Measurements from ENCODE around the gene FAM83D. TPM values are rescaled to one million over a fixed set of nuclear protein-coding genes. Genes with fewer than 3 reads are reported as not detected.

FAM83D gene
- total RNA-seq, 1 donor from 2014 or later: 4.6 TPM

- peaks cover 36% of the 10 kb centered on the region for H3K4me1 Mint-ChIP-seq (ENCODE audit: unreplicated experiment)
- H3K4me3 Mint-ChIP-seq (ENCODE audit: unreplicated experiment): no peak overlapping the region
- no peak for TF ChIP-seq CTCF (IDR thresholded peaks at IDR 0.05)
- DNase-seq (ENCODE audit: extremely low spot score, unreplicated experiment): no peak
- H3K9me3 Mint-ChIP-seq (ENCODE audit: unreplicated experiment): no peaks in the 10 kb centered on the region
- peak overlapping the region; percentile 5 for H3K27ac Mint-ChIP-seq (ENCODE audit: unreplicated experiment)
- H3K36me3 Mint-ChIP-seq (ENCODE audit: unreplicated experiment): no peaks in the 10 kb centered on the region
- H3K27me3 Mint-ChIP-seq (ENCODE audit: unreplicated experiment): no peaks in the 10 kb centered on the region
Measured at GRCh38 chr20:38932457-38933120, 6.4 kb downstream of the FAM83D start.

GRCh38 chr20:38934530-38934929, 8.3 kb downstream of the FAM83D start:
- no peak for TF ChIP-seq CTCF (IDR thresholded peaks at IDR 0.05)
- no peak for DNase-seq (ENCODE audit: extremely low spot score, unreplicated experiment)
- Mint-ChIP-seq H3K36me3 (ENCODE audit: unreplicated experiment) (no peaks in the 10 kb centered on the region), H3K27ac (ENCODE audit: unreplicated experiment) (no peak overlapping the region), H3K9me3 (ENCODE audit: unreplicated experiment) (no peaks in the 10 kb centered on the region), H3K4me1 (ENCODE audit: unreplicated experiment) (peaks cover 22% of the 10 kb centered on the region), H3K4me3 (ENCODE audit: unreplicated experiment) (no peak overlapping the region), H3K27me3 (ENCODE audit: unreplicated experiment) (no peaks in the 10 kb centered on the region)

GRCh38 chr20:38935285-38935684, 9.1 kb downstream of the FAM83D start:
- H3K27me3 Mint-ChIP-seq (ENCODE audit: unreplicated experiment): no peaks in the 10 kb centered on the region
- no peaks in the 10 kb centered on the region for H3K36me3 Mint-ChIP-seq (ENCODE audit: unreplicated experiment)
- no peaks in the 10 kb centered on the region for H3K9me3 Mint-ChIP-seq (ENCODE audit: unreplicated experiment)
- H3K4me1 Mint-ChIP-seq (ENCODE audit: unreplicated experiment): peaks cover 19% of the 10 kb centered on the region
- no peak overlapping the region for H3K4me3 Mint-ChIP-seq (ENCODE audit: unreplicated experiment)
- no peak for DNase-seq (ENCODE audit: extremely low spot score, unreplicated experiment)
- TF ChIP-seq CTCF (IDR thresholded peaks at IDR 0.05): peak; percentile 29
- H3K27ac Mint-ChIP-seq (ENCODE audit: unreplicated experiment): no peak overlapping the region

GRCh38 chr20:38935967-38936407, 9.8 kb downstream of the FAM83D start:
- TF ChIP-seq CTCF (IDR thresholded peaks at IDR 0.05): no peak
- no peaks in the 10 kb centered on the region for H3K36me3 Mint-ChIP-seq (ENCODE audit: unreplicated experiment)
- no peak for DNase-seq (ENCODE audit: extremely low spot score, unreplicated experiment)
- no peak overlapping the region for H3K4me3 Mint-ChIP-seq (ENCODE audit: unreplicated experiment)
- no peaks in the 10 kb centered on the region for H3K9me3 Mint-ChIP-seq (ENCODE audit: unreplicated experiment)
- H3K27ac Mint-ChIP-seq (ENCODE audit: unreplicated experiment): no peak overlapping the region
- peaks cover 19% of the 10 kb centered on the region for H3K4me1 Mint-ChIP-seq (ENCODE audit: unreplicated experiment)
- H3K27me3 Mint-ChIP-seq (ENCODE audit: unreplicated experiment): no peaks in the 10 kb centered on the region

- no peaks in the 10 kb centered on the region for H3K27me3 Mint-ChIP-seq (ENCODE audit: unreplicated experiment)
- H3K27ac Mint-ChIP-seq (ENCODE audit: unreplicated experiment): no peak overlapping the region
- peaks cover 19% of the 10 kb centered on the region for H3K4me1 Mint-ChIP-seq (ENCODE audit: unreplicated experiment)
- no peak for TF ChIP-seq CTCF (IDR thresholded peaks at IDR 0.05)
- DNase-seq (ENCODE audit: extremely low spot score, unreplicated experiment): no peak
- H3K9me3 Mint-ChIP-seq (ENCODE audit: unreplicated experiment): no peaks in the 10 kb centered on the region
- H3K36me3 Mint-ChIP-seq (ENCODE audit: unreplicated experiment): no peaks in the 10 kb centered on the region
- H3K4me3 Mint-ChIP-seq (ENCODE audit: unreplicated experiment): no peak overlapping the region
Measured at GRCh38 chr20:38937000-38937399, 10.8 kb downstream of the FAM83D start.

Measured in osteocyte (in vitro differentiated cells).